Measurements from ENCODE around the gene PIAS1.

The PIAS1 gene

DNA sequence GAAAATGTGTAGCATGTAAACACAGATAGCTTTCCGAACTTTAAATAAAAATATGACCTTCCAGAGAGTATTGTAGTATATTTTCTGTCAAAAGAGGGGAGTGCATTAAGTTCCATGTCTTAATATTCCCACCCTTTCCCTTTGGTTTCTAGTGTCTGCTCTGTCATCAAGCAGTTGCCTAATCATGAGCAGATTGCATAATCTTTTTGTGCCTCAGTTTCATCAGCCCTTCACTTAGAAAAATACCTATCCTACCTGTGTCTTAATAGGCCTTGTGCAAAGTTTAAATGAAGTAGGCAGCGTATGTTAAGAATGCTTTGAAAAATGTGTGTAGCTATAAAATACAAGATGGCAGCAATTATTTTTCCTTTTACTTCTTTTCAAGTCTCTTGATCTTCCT, 98.2 kb downstream of the PIAS1 start:
- TF ChIP-seq SIN3A (IDR thresholded peaks at IDR 0.05; ENCODE audit: borderline replicate concordance, insufficient read depth, low read length): no peak
- no peak for TF ChIP-seq POLR2AphosphoS5 (IDR thresholded peaks at IDR 0.05; ENCODE audit: low read depth, low read length)
- TF ChIP-seq, protein P1, sequence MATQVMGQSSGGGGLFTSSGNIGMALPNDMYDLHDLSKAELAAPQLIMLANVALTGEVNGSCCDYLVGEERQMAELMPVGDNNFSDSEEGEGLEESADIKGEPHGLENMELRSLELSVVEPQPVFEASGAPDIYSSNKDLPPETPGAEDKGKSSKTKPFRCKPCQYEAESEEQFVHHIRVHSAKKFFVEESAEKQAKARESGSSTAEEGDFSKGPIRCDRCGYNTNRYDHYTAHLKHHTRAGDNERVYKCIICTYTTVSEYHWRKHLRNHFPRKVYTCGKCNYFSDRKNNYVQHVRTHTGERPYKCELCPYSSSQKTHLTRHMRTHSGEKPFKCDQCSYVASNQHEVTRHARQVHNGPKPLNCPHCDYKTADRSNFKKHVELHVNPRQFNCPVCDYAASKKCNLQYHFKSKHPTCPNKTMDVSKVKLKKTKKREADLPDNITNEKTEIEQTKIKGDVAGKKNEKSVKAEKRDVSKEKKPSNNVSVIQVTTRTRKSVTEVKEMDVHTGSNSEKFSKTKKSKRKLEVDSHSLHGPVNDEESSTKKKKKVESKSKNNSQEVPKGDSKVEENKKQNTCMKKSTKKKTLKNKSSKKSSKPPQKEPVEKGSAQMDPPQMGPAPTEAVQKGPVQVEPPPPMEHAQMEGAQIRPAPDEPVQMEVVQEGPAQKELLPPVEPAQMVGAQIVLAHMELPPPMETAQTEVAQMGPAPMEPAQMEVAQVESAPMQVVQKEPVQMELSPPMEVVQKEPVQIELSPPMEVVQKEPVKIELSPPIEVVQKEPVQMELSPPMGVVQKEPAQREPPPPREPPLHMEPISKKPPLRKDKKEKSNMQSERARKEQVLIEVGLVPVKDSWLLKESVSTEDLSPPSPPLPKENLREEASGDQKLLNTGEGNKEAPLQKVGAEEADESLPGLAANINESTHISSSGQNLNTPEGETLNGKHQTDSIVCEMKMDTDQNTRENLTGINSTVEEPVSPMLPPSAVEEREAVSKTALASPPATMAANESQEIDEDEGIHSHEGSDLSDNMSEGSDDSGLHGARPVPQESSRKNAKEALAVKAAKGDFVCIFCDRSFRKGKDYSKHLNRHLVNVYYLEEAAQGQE (IDR thresholded peaks at IDR 0.05; ENCODE audit: insufficient read depth in 1 of 2, low read depth in 2 of 2, low read length in 2 of 2): no peak
- no peak for TF ChIP-seq FOXP2 (optimal IDR thresholded peaks at IDR 0.05; ENCODE audit: borderline replicate concordance, extremely low read depth, extremely low read length, insufficient read depth)
- no peak for TF ChIP-seq TAF1 (IDR thresholded peaks at IDR 0.05; ENCODE audit: borderline replicate concordance, insufficient read depth, low read length)

DNA sequence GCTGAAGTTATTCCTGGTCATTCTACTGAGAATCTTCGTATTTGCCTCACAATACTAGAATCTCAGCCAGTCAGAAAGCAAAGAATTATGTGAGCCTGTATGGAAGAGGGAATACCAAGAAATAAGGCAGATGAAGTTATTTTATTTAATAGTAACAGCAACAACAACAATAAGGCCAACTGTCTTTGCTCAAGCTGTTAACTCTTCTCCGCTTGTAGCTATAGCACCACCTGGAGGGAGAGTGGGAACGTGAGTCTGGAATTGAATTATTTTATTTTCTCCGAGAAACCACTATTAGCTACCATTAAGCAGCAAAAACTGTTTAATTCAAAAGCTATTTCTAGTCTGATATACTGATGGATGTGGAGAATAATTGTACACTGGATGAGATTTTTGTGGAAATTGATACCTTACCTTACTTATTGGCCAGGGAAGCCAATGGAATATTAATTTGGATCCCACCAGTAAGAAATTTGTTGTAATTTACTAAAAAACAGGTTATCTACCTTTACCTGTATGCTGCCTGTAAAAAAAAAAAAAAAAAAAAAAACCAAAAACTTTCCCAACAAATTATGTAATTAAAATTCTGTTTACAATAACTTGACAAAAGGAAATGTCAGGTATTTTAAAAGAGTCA, 100.9 kb downstream of the PIAS1 start:
- TF ChIP-seq, protein P1 (IDR thresholded peaks at IDR 0.05; ENCODE audit: insufficient read depth in 1 of 2, low read depth in 2 of 2, low read length in 2 of 2): no peak
- TF ChIP-seq TAF1 (IDR thresholded peaks at IDR 0.05; ENCODE audit: borderline replicate concordance, insufficient read depth, low read length): no peak
- no peak for TF ChIP-seq SIN3A (IDR thresholded peaks at IDR 0.05; ENCODE audit: borderline replicate concordance, insufficient read depth, low read length)
- no peak for TF ChIP-seq POLR2AphosphoS5 (IDR thresholded peaks at IDR 0.05; ENCODE audit: low read depth, low read length)
- no peak for TF ChIP-seq FOXP2 (optimal IDR thresholded peaks at IDR 0.05; ENCODE audit: borderline replicate concordance, extremely low read depth, extremely low read length, insufficient read depth)

DNA sequence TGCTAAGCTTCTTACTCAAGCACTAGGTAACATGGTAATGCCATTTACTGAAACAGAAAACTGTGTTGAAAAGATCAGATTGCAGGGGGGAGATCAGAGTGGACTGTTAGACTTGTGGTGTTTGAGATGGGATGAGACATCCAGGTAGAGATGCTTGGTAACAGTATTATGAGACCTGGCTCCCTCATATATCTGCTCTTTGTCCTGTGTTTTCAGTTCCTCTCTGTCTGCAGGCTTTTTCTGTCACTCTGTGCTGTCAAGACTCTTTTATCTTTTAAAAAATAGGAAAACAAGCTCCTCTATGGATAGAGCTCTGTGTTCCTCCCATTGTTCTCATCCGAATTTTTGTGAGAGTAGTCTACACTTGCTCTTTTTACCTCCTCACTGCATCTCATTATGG, 103.0 kb downstream of the PIAS1 start:
- no peak for TF ChIP-seq POLR2AphosphoS5 (IDR thresholded peaks at IDR 0.05; ENCODE audit: low read depth, low read length)
- TF ChIP-seq, protein P1 (IDR thresholded peaks at IDR 0.05; ENCODE audit: insufficient read depth in 1 of 2, low read depth in 2 of 2, low read length in 2 of 2): no peak
- TF ChIP-seq FOXP2 (optimal IDR thresholded peaks at IDR 0.05; ENCODE audit: borderline replicate concordance, extremely low read depth, extremely low read length, insufficient read depth): no peak
- no peak for TF ChIP-seq SIN3A (IDR thresholded peaks at IDR 0.05; ENCODE audit: borderline replicate concordance, insufficient read depth, low read length)
- TF ChIP-seq TAF1 (IDR thresholded peaks at IDR 0.05; ENCODE audit: borderline replicate concordance, insufficient read depth, low read length): no peak

DNA sequence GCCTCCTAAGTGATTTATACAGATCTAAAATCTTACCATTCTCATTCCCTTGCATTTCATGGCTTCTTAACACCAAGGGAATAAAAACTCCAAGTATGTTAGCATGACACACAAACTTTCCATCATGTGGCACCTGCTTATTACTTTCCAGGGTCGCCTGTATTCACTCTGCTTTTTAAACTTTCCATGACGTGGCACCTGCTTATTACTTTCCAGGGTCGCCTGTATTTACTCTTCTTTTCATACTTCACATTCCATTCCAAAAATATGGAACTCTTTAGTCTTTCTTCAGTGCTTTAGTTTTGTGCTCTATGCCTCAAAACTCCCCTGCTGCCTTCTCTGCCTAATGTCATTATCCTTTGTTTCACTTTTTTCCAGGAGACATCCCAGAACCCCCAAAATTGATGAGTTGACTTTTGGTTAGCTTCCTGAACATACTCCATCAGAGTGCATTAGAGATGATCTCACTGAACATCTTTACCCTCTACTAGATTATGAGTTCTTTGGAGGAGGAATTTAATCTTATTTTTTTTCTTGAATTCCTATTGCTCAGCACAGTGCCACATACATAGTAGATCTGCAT, 104.0 kb downstream of the PIAS1 start:
- TF ChIP-seq POLR2AphosphoS5 (IDR thresholded peaks at IDR 0.05; ENCODE audit: low read depth, low read length): no peak
- TF ChIP-seq FOXP2 (optimal IDR thresholded peaks at IDR 0.05; ENCODE audit: borderline replicate concordance, extremely low read depth, extremely low read length, insufficient read depth): no peak
- TF ChIP-seq, protein P1 (IDR thresholded peaks at IDR 0.05; ENCODE audit: insufficient read depth in 1 of 2, low read depth in 2 of 2, low read length in 2 of 2): no peak

All from PFSK-1 (cell line).